Gastrocnemius medialis (tissue), 4 donors: ENCODE measurements around the gene KLHL34. TPM values are rescaled to one million over a fixed set of nuclear protein-coding genes. Genes with fewer than 3 reads are reported as not detected.
A peak's percentile ranks its signal among the peaks of the same experiment; 100 is the strongest.

ENCODE experiments used
- ATAC-seq, 2 donors: fragments of 150-250 bp; one replicate each; pipeline ENCODE4 v1.9.1; 2016
- DNase-seq, 2 donors: peaks; one replicate each; pipeline ENCODE4 v3.0.0-alpha.2; 2019
- H3K27ac ChIP-seq, 4 donors: fragments of 200-600 bp; sonication (generic); 1 replicate in 1 of 4; 2 replicates in 3 of 4; pipeline ENCODE4 v1.5.1; 2016 to 2018; ENCODE audit warnings: mild to moderate bottlenecking in 2 of 4, moderate library complexity in 1 of 4
- H3K27me3 ChIP-seq, 3 donors: fragments of 200-600 bp; sonication (generic) in 2 of 3; 1 replicate in 1 of 3; 2 replicates in 2 of 3; pipeline versions ENCODE4 v1.5.1 to v1.6.0; 2016 to 2019; ENCODE audit warnings: mild to moderate bottlenecking in 1 of 3, moderate library complexity in 1 of 3
- H3K36me3 ChIP-seq, 2 donors: fragments of 200-600 bp; sonication (generic) in 1 of 2; one replicate each; pipeline ENCODE4 v1.5.1; 2017 to 2018
- H3K4me1 ChIP-seq, 2 donors: fragments of 200-600 bp; sonication (generic) in 1 of 2; one replicate each; pipeline ENCODE4 v1.5.1; 2016 to 2017; ENCODE audit warnings: mild to moderate bottlenecking in 2 of 2
- H3K4me3 ChIP-seq, 4 donors: fragments of 200-600 bp; sonication (generic) in 3 of 4; 1 replicate in 1 of 4; 2 replicates in 3 of 4; pipeline ENCODE4 v1.5.1; 2016 to 2019; ENCODE audit warnings: mild to moderate bottlenecking in 2 of 4
- H3K9me3 ChIP-seq, 3 donors: fragments of 200-600 bp; sonication (generic) in 2 of 3; 1 replicate in 1 of 3; 2 replicates in 2 of 3; pipeline ENCODE4 v1.5.1; 2016 to 2019
- POLR2A ChIP-seq, 2 donors: fragments of 450-650 bp; IDR thresholded peaks; one replicate each; pipeline ENCODE4 v1.6.1; 2017; ENCODE audit warnings: antibody characterized with exemption in 2 of 2, mild to moderate bottlenecking in 2 of 2, moderate library complexity in 2 of 2
- in situ Hi-C, 4 donors: fragments of 200-750 bp; cut with MboI; loops; one replicate each; pipeline versions ENCODE4 v1.15.0 to v1.8.0; 2017; ENCODE audit warnings: low sequenced_read_pairs in 4 of 4
- intact Hi-C: fragments of 100-400 bp; cut with DNase I; formaldehyde crosslinking; loops from one replicate; pipeline ENCODE4 v1.15.1; 2023; ENCODE audit warnings: low total_unique reads
- total RNA-seq, 4 donors: library from RNA; depleted of rRNA; stranded (reverse); fragments of >200 nt; gene quantifications; one replicate each; pipeline versions ENCODE4 v1.1.0 to v1.2.3, GENCODE V29; 2016
- TF ChIP-seq, protein P1 (sequence below), 5 experiments: fragments of 450-650 bp in 3 of 5; fragments of 200-600 bp in 2 of 5; sonication (generic) in 2 of 5; IDR thresholded peaks in 4 of 5; conservative IDR thresholded peaks in 1 of 5; 1 replicate in 4 of 5; 2 replicates in 1 of 5; pipeline ENCODE4 v1.5.1; 2016 to 2019; ENCODE audit warnings: antibody characterized with exemption in 5 of 5, mild to moderate bottlenecking in 3 of 5, moderate library complexity in 3 of 5

Gene KLHL34
- total RNA-seq, 4 donors from 2014 or later = 2.2 to 6.2 (median 3.4) TPM

DNA sequence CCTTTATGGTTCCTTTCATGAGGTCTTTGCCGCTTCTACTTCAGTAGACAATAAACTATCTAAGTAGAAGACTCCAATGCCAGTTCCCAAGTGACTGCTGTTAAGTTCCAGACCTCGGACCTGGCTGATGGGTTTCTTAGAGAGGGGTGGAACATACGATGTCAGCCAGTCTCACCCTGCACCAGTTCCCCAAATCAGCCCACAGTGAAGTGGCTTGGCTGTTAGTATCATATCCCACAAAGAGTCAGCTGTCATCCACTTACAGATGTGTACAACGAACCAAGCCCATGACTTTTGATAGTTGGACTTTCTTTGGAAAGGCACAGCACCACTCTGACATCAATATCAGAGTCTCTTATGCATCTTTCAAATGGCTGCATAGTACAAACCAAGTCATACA lies 8.1 kb upstream of the KLHL34 start:
- no peak for ATAC-seq
- in situ Hi-C loops = no loop called here

DNA sequence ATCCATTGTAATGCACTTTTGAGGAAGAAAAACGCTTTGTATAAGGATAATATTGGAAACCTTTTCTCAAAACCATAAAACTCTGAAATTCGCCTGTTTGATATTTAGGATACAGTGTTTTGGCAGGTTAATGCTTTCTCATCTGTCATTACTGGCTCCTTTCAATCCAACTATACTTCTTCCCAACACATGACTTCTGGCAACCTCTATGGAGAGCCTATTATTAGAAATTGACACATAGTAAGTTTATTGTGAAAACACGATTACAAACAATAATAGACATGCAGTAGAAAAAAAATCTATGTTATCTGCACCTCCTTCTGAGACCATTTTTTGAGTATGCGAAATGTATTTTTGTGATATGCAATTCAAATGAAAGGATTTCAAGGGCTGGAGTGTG lies 4.6 kb upstream of the KLHL34 start:
- H3K36me3 ChIP-seq = no peaks in the 10 kb centered on the region

More for the DNA sequence above, 8.1 kb upstream of the KLHL34 start:
- no peaks in the 10 kb centered on the region for H3K27me3 ChIP-seq
- no peak for DNase-seq
- H3K9me3 ChIP-seq = no peaks in the 10 kb centered on the region
- no peaks in the 10 kb centered on the region for H3K36me3 ChIP-seq
- H3K27ac ChIP-seq = peak overlapping the region; percentile 59 to 69 (median 63)
- no peak for TF ChIP-seq POLR2A (IDR thresholded peaks at IDR 0.05)
- TF ChIP-seq, protein P1, sequence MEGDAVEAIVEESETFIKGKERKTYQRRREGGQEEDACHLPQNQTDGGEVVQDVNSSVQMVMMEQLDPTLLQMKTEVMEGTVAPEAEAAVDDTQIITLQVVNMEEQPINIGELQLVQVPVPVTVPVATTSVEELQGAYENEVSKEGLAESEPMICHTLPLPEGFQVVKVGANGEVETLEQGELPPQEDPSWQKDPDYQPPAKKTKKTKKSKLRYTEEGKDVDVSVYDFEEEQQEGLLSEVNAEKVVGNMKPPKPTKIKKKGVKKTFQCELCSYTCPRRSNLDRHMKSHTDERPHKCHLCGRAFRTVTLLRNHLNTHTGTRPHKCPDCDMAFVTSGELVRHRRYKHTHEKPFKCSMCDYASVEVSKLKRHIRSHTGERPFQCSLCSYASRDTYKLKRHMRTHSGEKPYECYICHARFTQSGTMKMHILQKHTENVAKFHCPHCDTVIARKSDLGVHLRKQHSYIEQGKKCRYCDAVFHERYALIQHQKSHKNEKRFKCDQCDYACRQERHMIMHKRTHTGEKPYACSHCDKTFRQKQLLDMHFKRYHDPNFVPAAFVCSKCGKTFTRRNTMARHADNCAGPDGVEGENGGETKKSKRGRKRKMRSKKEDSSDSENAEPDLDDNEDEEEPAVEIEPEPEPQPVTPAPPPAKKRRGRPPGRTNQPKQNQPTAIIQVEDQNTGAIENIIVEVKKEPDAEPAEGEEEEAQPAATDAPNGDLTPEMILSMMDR (IDR thresholded peaks at IDR 0.05 in 4 of 5, conservative IDR thresholded peaks at IDR 0.05 in 1 of 5) = no peak
- intact Hi-C loops = no loop called here
- H3K4me3 ChIP-seq = no peak overlapping the region
- peaks cover 0 to 17% of the 10 kb centered on the region in 2 donors for H3K4me1 ChIP-seq

DNA sequence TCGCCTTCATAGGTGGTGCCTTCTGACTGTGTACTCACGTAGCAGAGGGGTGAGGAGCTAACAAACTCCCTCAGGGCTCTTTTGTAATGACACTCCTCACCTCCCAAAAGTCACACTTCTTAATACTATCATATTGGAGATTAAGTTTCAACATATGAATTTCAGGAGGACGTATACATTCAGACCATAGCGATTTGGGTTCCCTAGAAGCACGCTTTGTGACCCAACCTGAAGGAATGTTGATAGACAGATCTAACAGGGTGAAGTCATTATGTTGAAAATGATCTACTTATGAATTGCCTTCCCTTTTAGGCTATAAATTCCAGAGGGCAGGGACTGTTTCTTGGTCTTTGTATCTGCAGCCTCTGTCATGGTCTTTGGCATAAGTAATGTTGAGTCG lies 3.2 kb upstream of the KLHL34 start:
- no peak for ATAC-seq
- Histone ChIP-seq H3K4me3 (no peak overlapping the region), H3K27ac (peak overlapping the region; percentile 92 to 95 (median 93)), H3K27me3 (no peaks in the 10 kb centered on the region), H3K4me1 (peaks cover 0 to 25% of the 10 kb centered on the region in 2 donors), H3K9me3 (no peaks in the 10 kb centered on the region), H3K36me3 (no peaks in the 10 kb centered on the region)
- intact Hi-C loops (loop anchor here (5.0 kb wide), 2 partner anchors 51 to 96 kb away; partner anchors contain the start of gene SMPX), in situ Hi-C loops (no loop called here)
- TF ChIP-seq, protein P1 (IDR thresholded peaks at IDR 0.05 in 4 of 5, conservative IDR thresholded peaks at IDR 0.05 in 1 of 5) = no peak
- no peak for TF ChIP-seq POLR2A (IDR thresholded peaks at IDR 0.05)
- no peak for DNase-seq

More for the DNA sequence above, 4.6 kb upstream of the KLHL34 start:
- in situ Hi-C loops = no loop called here
- peaks cover 0 to 30% of the 10 kb centered on the region in 2 donors for H3K4me1 ChIP-seq
- H3K9me3 ChIP-seq = no peaks in the 10 kb centered on the region
- H3K27me3 ChIP-seq = no peaks in the 10 kb centered on the region
- DNase-seq (no peak), ATAC-seq (peak; percentile 62 to 69)
- H3K4me3 ChIP-seq = no peak overlapping the region
- TF ChIP-seq, protein P1 (IDR thresholded peaks at IDR 0.05 in 4 of 5, conservative IDR thresholded peaks at IDR 0.05 in 1 of 5) = no peak
- TF ChIP-seq POLR2A (IDR thresholded peaks at IDR 0.05) = no peak
- H3K27ac ChIP-seq = peak overlapping the region; percentile 92 to 95 (median 93)
- intact Hi-C loops = loop anchor here (5.0 kb wide), 2 partner anchors 50 to 95 kb away; partner anchors contain the start of gene SMPX

DNA sequence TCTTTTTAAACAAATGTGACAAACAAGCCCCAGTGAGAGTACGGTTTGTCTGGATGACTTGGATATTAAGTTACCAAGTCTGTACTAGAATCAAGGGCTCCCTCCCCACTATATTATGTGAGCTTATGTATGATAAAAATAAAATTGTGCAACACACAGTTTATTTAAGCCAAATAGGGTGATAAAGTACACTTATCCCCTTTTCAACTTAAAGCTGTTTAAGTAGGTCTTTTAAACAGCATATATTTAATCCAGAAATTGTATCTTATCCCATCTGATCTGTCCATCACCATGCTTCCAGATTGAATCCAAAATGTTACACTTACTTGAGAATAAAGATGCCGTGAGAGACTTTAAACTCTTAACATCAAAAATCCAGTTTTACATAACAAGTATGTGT lies 2.0 kb upstream of the KLHL34 start:
- no peaks in the 10 kb centered on the region for H3K36me3 ChIP-seq
- H3K27ac ChIP-seq = peak overlapping the region; percentile 92 to 95 (median 93)
- H3K4me3 ChIP-seq = peak overlapping the region in 2 of 4 donors; percentile 54 to 57
- no peaks in the 10 kb centered on the region for H3K27me3 ChIP-seq
- TF ChIP-seq POLR2A (IDR thresholded peaks at IDR 0.05) = no peak
- TF ChIP-seq, protein P1 (IDR thresholded peaks at IDR 0.05 in 4 of 5, conservative IDR thresholded peaks at IDR 0.05 in 1 of 5) = no peak
- ATAC-seq = no peak
- H3K9me3 ChIP-seq = no peaks in the 10 kb centered on the region
- intact Hi-C loops = loop anchor here (5.0 kb wide), 2 partner anchors 52 to 97 kb away; partner anchors contain the start of gene SMPX
- H3K4me1 ChIP-seq = peaks cover 0 to 25% of the 10 kb centered on the region in 2 donors
- DNase-seq = no peak
- in situ Hi-C loops = no loop called here
